Prostate gland (tissue), 2 donors: ENCODE results near the gene PARD6A. TPM values are rescaled to one million over a fixed set of nuclear protein-coding genes. Genes with fewer than 3 reads are reported as not detected.

Experiments used
- DNase-seq: peaks from one replicate; pipeline ENCODE4 v3.0.0-alpha.2; 2019; ENCODE audit warnings: low spot score
- H3K27ac ChIP-seq, 2 donors: fragments of 200-600 bp; sonication (generic); 2 replicates each; pipeline ENCODE4 v1.5.1; 2017 to 2019
- H3K27me3 ChIP-seq: fragments of 200-600 bp; sonication (generic); replicated peaks from 2 replicates; pipeline ENCODE4 v1.5.1; 2019; ENCODE audit not compliant: insufficient read depth
- H3K36me3 ChIP-seq, 2 donors: fragments of 200-600 bp; sonication (generic); 1 replicate in 1 of 2; 2 replicates in 1 of 2; pipeline versions ENCODE4 v1.5.1 to v1.8.1; 2017 to 2019
- H3K4me1 ChIP-seq: fragments of 200-600 bp; sonication (generic); replicated peaks from 2 replicates; pipeline ENCODE4 v1.5.1; 2019
- H3K4me3 ChIP-seq, 2 donors: fragments of 200-600 bp; sonication (generic); 2 replicates each; pipeline ENCODE4 v1.5.1; 2017 to 2019
- H3K9me3 ChIP-seq: fragments of 200-600 bp; sonication (generic); 2 replicates; pipeline ENCODE4 v1.5.1; 2017
- POLR2A ChIP-seq: fragments of 450-650 bp; IDR thresholded peaks from one replicate; pipeline ENCODE4 v1.6.1; 2016; ENCODE audit warnings: antibody characterized with exemption, mild to moderate bottlenecking
- POLR2AphosphoS5 ChIP-seq: sonication (generic); formaldehyde crosslinking; IDR thresholded peaks from one replicate; pipeline ENCODE4 v1.6.1; 2017; ENCODE audit warnings: antibody characterized with exemption
- WGBS: methylation state at CpG from one replicate; pipeline ENCODE4 v1.1.5; 2018; 5-methylcytosine and 5-hydroxymethylcytosine counted together
- intact Hi-C: fragments of 100-400 bp; cut with DNase I; formaldehyde crosslinking; loops from one replicate; pipeline ENCODE4 v1.14.2; 2022
- total RNA-seq, 2 donors: library from RNA; depleted of rRNA; stranded (reverse); fragments of >200 nt; gene quantifications; one replicate each; pipeline ENCODE4 v1.1.0, GENCODE V29; 2016
- TF ChIP-seq, protein P1 (sequence below), 4 experiments: fragments of 200-600 bp in 2 of 4; fragments of 450-650 bp in 2 of 4; sonication (generic) in 2 of 4; IDR thresholded peaks; 1 replicate in 3 of 4; 2 replicates in 1 of 4; pipeline ENCODE4 v1.5.1; 2016 to 2019; ENCODE audit warnings: antibody characterized with exemption in 4 of 4, mild to moderate bottlenecking in 2 of 4, moderate library complexity in 2 of 4

The PARD6A gene
- 10 to 100 TPM in 1 of 2 donors, 1 to 10 TPM in 1; 3.4 to 13.7 TPM for total RNA-seq

GRCh38 chr16:67660564-67661028, at the start of gene PARD6A:
PARD6A (plus strand) TSS chr16:67660960; CDS start chr16:67661039, 79 bp downstream.
- DNase-seq, result peak; percentile 85
- peak within 1 kb of the TSS; percentile 70 to 81 for H3K4me3 ChIP-seq
- H3K9me3 ChIP-seq, result no peaks in the 10 kb centered on the region
- H3K36me3 ChIP-seq, result no peaks in the 10 kb centered on the region
- H3K27me3 ChIP-seq, result no peaks in the 10 kb centered on the region
- peak within 1 kb of the TSS; percentile 80 to 96 for H3K27ac ChIP-seq
- intact Hi-C loops, result loop anchor here (5.0 to 10.0 kb wide), 2 partner anchors 136 to 182 kb away; partner anchors contain the start of genes RIPOR1 and THAP11
- WGBS, result 0% methylated on average over 31 of the region's 48 CpGs
- H3K4me1 ChIP-seq, result peaks cover 4% of the 10 kb centered on the region
- TF ChIP-seq POLR2A, result no peak
- TF ChIP-seq, protein P1, sequence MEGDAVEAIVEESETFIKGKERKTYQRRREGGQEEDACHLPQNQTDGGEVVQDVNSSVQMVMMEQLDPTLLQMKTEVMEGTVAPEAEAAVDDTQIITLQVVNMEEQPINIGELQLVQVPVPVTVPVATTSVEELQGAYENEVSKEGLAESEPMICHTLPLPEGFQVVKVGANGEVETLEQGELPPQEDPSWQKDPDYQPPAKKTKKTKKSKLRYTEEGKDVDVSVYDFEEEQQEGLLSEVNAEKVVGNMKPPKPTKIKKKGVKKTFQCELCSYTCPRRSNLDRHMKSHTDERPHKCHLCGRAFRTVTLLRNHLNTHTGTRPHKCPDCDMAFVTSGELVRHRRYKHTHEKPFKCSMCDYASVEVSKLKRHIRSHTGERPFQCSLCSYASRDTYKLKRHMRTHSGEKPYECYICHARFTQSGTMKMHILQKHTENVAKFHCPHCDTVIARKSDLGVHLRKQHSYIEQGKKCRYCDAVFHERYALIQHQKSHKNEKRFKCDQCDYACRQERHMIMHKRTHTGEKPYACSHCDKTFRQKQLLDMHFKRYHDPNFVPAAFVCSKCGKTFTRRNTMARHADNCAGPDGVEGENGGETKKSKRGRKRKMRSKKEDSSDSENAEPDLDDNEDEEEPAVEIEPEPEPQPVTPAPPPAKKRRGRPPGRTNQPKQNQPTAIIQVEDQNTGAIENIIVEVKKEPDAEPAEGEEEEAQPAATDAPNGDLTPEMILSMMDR (IDR thresholded peaks at IDR 0.05), result peak in 2 of 4 experiments; percentile 39 to 43
- TF ChIP-seq POLR2AphosphoS5, result peak; percentile 42

- Histone ChIP-seq H3K9me3 (no peaks in the 10 kb centered on the region), H3K36me3 (no peaks in the 10 kb centered on the region), H3K27ac (no peak overlapping the region), H3K4me3 (no peak overlapping the region), H3K4me1 (no peaks in the 10 kb centered on the region), H3K27me3 (no peaks in the 10 kb centered on the region)
- WGBS, result 90% methylated on average over 10 of the region's 10 CpGs
- TF ChIP-seq, protein P1 (IDR thresholded peaks at IDR 0.05), result no peak
- no peak for TF ChIP-seq POLR2AphosphoS5
- TF ChIP-seq POLR2A, result no peak
- intact Hi-C loops, result no loop called here
- no peak for DNase-seq
Observed at GRCh38 chr16:67613808-67614207, 47.0 kb upstream of the PARD6A start.

DNA sequence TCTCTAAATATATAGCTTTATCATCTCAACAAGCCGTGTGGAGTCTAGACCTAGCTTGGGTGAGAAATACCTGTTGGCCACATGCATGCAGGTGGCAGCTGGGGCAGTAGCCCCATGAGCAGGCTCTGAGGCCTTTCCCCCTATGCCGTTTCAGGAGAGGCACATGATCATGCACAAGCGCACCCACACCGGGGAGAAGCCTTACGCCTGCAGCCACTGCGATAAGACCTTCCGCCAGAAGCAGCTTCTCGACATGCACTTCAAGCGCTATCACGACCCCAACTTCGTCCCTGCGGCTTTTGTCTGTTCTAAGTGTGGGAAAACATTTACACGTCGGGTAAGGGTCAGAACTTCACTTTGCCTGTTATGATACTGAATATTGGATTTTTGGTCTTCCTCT, 32.5 kb upstream of the PARD6A start:
- TF ChIP-seq, protein P1 (IDR thresholded peaks at IDR 0.05), result no peak
- TF ChIP-seq POLR2AphosphoS5 (no peak), POLR2A (no peak)
- Histone ChIP-seq H3K9me3 (no peaks in the 10 kb centered on the region), H3K27ac (no peak overlapping the region), H3K36me3 (peaks cover 0 to 17% of the 10 kb centered on the region in 2 donors), H3K27me3 (no peaks in the 10 kb centered on the region), H3K4me1 (peaks cover 3% of the 10 kb centered on the region), H3K4me3 (no peak overlapping the region)
- intact Hi-C loops, result no loop called here
- 93% methylated on average over 14 of the region's 14 CpGs for WGBS
- no peak for DNase-seq

DNA sequence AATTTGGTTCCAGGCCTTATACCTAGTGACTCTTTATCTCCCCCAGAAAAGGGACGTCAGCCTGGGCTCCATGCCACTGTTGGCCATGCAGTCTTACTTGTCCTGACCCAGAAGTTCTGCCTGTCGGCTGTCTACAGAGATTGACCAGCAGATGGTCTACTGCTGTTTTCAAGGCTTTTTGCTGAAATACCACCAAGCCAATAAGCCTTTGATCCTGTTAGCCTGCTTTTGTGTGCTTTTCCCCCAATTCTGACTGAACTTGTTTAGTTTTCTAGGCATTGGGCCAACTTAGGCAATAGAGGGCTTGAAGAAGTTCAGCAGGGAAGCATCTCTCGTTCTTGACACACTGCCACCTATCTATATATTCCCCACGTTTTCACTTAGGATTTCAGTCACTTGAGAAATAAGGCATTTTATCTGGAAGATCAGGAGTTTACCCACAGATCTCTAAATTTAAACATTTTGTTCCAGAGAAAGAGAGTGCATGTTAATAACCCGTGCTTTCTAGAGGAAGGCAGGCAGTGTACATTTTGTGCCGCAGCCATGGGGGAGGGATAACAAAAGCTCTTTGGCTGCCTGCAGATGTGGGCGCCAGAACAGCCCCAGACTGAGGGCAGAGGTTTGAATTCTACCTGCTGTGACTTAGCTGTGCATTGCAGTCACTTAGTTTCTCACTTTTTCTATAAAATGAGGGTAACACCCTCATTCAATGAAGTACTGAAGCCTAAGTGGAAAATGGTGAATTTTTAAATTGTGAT, 28.2 kb upstream of the PARD6A start:
- H3K27me3 ChIP-seq, result no peaks in the 10 kb centered on the region
- intact Hi-C loops, result no loop called here
- WGBS, result 25% methylated on average over 7 of the region's 7 CpGs
- peaks cover 3% of the 10 kb centered on the region for H3K4me1 ChIP-seq
- TF ChIP-seq, protein P1 (IDR thresholded peaks at IDR 0.05), result no peak
- TF ChIP-seq POLR2A (no peak), POLR2AphosphoS5 (no peak)
- H3K36me3 ChIP-seq, result peaks cover 0 to 11% of the 10 kb centered on the region in 2 donors
- no peak overlapping the region for H3K27ac ChIP-seq
- no peaks in the 10 kb centered on the region for H3K9me3 ChIP-seq
- no peak for DNase-seq
- no peak overlapping the region for H3K4me3 ChIP-seq

DNA sequence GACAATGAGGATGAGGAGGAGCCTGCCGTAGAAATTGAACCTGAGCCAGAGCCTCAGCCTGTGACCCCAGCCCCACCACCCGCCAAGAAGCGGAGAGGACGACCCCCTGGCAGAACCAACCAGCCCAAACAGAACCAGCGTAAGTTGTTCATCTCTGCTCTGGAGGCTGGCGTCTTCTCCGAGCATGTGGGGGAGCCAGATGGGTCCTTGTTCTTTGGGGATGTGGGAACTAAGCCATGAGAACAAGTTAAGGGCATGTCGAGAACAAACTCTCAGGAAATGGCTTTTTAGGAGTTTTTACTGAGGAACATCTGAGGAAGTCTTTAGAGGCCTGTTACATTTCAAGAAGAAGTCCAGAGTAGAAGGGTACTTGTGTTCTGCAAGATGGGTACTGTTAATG, 24.0 kb upstream of the PARD6A start:
- Histone ChIP-seq H3K27ac (no peak overlapping the region), H3K4me1 (peaks cover 3% of the 10 kb centered on the region), H3K36me3 (peaks cover 0 to 3% of the 10 kb centered on the region in 2 donors), H3K27me3 (no peaks in the 10 kb centered on the region), H3K9me3 (no peaks in the 10 kb centered on the region), H3K4me3 (no peak overlapping the region)
- 78% methylated on average over 8 of the region's 8 CpGs for WGBS
- TF ChIP-seq POLR2A, result no peak
- TF ChIP-seq POLR2AphosphoS5, result no peak
- TF ChIP-seq, protein P1 (IDR thresholded peaks at IDR 0.05), result no peak
- DNase-seq, result no peak
- intact Hi-C loops, result no loop called here
